MM.1S (cell line): ENCODE measurements around the gene PIBF1.

Experiments used
- CTCF ChIP-seq: fragments of 300-600 bp; sonication (generic); IDR thresholded peaks from 2 replicates; pipeline ENCODE4 v1.5.1; 2016; ENCODE audit warnings: antibody characterized with exemption, low read length, mixed read lengths
- EZH2phosphoT487 ChIP-seq: fragments of 300-600 bp; sonication (generic); IDR thresholded peaks from 2 replicates; pipeline ENCODE4 v1.6.1; 2018; ENCODE audit warnings: antibody characterized with exemption, low read length

- TF ChIP-seq CTCF: no peak
- TF ChIP-seq EZH2phosphoT487: no peak
Measured at GRCh38 chr13:72973234-72973633, 191.3 kb downstream of the PIBF1 start.
